ENCODE data around the gene C1QTNF4.
"Not testable (repeated sequence)": the region's sequence is repeated elsewhere in the genome, so short reads cannot be mapped to it uniquely, and the experiment has no call there.

Gene C1QTNF4

DNA sequence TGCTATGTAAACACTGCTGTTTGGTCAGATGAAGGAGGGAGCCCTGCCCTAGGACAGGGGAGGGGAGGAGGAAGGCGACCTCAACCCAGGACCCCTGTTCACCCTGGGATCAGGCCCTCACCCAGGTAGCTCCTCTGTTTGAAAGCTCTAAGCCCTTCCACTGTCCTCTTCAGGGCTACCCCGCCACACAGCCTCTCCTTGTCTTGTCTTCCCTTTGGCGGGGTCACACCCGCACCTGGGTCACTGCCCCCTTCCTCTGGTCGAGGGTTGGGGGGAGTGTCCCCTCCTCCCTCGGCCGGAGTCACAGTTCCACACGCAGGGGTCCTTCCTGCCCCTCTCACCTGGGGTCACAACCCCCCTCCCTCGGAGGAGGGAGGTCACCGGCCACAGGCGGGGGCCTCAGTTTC lies 29.3 kb downstream of the C1QTNF4 start:
- DNase-seq: no peak

DNA sequence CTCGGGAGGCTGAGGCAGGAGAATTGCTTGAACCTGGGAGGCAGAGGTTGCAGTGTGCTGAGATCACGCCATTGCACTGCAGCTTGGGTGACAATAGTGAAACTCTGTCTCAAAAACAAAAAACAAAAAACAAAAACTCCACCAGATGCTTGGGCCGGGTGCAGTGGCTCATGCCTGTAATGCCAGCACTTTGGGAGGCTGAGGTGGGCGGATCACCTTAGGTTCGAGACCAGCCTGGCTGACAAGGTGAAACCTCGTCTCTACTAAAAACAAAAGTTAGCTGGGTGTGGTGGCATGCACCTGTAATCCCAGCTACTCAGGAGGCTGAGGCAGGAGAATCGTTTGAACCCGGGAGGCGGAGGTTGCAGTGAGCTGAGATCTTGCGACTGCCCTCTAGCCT lies 29.8 kb downstream of the C1QTNF4 start:
- not testable (repeated sequence) for DNase-seq

DNA sequence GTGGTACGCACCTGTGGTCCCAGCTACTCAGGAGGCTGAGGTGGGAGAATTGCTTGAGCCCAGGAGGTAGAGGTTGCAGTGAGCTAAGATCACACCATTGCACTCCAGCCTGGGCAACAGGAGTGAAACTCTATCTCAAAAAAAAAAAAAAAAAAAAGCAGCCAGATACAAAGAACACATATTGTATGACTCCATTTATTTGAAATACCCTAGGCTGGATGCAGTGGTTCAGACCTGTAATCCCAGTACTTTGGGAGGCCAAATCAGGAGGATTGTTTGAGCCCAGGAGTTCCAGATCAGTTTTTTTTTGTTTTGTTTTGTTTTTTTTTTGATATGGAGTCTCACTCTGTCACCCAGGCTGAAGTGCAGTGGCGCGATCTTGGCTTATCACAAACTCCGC lies 31.8 kb downstream of the C1QTNF4 start:
- not testable (repeated sequence) for DNase-seq

DNA sequence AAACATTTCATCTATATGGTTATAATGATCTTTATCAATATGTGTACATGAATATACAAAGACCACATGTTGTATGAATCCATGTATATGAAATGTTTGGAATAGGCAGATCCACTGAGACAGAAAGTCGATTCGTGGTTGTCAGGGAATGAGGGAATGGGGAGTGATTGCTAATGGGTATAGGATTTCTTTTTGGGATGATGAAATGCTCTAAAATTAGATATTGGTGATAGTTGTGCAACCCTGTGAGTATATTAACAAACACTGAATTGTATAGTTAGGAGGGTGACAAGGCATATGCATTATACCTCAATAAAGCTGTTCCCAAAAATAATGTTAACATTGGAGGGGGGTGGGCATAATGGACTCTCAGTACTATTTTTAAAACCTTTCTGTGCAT lies 33.8 kb downstream of the C1QTNF4 start:
- DNase-seq: no peak

DNA sequence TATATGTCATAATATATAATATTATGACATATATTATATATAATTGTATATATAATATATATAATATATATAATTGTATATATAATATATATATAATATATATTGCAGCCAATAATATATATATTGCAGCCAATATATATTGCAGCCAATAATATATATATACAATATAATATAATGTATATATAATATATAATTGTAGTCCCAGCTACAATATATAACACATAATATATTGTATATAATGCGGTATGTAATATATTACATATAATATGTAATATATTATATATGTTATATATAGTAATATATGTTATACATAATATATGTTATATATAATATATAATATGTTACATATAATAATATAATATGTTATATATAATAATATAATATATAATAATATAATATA lies 35.5 kb downstream of the C1QTNF4 start:
- DNase-seq: no peak

DNA sequence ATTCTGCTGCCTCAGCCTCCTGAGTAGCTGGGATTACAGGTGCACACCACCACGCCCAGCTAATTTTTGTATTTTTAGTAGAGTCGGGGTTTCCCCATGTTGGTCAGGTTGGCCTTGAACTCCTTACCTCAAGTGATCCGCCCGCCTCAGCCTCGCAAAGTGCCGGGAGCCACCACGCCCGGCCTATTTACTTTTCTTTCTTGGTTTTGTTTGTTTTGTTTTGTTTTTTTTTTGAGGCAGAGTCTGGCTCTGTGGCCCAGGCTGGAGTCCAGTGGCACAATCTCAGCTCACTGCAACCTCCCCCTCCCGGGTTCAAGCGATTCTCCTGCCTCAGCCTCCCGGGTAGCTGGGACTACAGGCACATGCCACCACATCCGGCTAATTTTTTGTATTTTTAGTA lies 37.2 kb downstream of the C1QTNF4 start:
- not testable (repeated sequence) for DNase-seq

DNA sequence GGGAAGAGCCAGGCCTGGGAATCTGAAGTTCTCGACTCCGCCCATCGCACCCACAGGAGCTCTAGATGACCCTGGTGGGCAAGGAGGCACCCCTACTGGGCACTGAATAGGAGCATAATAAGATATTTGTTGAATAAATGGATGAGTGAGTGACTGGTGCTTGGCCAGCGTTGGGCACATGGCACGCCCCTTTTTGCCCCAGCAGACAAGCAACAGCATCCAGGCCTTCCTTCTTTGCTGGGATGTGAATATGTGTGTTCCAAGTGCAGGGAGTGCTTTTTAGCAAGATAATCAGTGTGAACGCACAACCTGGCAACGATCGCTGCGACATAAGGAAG lies 40.8 kb downstream of the C1QTNF4 start:
- DNase-seq: no peak

DNA sequence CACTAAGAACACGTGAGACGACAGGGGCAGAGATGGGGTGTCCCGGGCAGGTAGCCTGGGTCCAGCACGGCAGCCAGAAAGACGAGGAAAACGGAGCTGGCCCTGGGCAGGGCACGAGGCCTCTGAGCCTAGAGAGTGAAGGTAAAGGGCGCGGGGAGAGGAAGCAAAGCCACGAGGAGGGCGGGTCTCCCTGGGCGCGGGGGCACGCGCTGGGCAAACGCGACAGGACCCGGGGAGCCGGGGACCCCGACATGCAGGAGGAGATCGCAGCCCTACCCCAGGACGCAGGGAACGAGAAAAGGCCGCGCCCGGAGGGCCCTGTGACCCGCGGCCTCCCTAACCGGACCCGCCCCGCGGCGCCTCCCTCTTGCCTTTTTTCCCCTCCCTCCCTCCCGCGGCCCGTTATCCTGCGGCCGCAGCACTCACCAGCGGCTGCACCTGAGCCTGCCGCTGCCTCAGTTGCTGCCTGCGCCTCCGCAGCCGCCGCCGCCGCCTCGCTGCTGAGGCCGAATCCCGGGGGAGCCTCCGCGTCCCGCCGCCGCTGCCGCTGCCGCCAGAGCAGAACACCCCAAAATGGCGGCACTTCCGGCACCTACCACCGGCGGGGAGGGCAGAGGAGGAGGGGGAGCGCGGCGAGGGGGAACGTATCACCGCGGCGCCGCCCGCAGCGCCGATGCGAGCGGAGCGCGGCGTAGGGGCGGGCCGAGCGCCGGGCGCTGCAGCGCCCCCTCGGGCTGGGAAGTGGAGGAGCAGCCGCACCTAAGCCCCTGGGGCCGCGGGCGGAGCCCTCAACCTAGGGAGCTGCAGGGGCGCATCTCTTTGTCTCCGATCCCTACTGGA lies 41.4 kb downstream of the C1QTNF4 start, which contains the start of gene CELF1:
TSS of gene CELF1 (minus strand) at position 567 of the 840 bp plus-strand sequence. CDS start 53,609 bp downstream, outside the sequence.
- DNase-seq: peak; percentile 89 to 94

DNA sequence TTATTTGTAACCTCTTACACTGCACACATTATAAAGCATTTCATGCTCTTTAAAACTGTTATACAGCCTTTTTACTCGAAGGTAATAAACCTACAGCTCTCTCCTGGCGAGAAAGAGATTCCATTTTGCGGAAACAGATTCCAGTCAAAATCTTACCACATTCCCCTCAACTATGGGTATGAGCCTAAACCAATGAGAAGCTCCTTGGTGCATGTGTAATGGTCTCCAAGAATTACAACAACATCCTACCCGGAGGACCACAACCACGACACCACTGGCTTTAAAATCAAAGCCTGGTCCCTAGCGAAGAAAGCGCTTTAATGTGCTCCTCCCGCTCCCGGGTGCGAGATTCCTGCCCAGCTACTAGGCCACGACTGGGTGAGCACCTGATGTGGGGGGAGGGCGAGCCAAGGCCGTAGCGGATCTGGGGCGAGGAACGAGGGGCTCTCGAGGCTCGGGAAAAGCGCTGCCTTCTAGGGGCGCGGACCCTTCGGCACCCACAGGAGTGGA lies 42.1 kb downstream of the C1QTNF4 start:
- peak in 1 of 2 experiments; percentile 39 for DNase-seq

DNA sequence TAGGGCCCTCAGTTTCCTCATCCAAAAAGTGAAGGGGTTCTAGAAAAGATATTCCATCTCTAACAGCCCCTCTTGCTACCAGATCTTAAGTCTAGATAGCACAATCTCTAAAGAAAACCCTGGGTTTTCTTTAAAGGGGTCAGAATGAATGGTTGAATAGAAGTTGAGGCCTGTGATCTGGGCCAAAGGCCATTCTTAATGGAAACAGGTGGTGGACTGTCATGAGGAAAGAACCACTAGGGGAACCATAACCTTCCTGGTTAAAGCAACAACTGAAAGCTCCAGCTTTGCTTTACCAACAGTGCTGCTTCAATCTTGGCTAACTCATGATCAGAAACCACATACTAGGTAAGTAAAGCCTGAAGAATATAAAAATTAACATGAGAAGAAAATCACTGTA lies 43.1 kb downstream of the C1QTNF4 start:
- DNase-seq: peak; percentile 5 to 12

DNA sequence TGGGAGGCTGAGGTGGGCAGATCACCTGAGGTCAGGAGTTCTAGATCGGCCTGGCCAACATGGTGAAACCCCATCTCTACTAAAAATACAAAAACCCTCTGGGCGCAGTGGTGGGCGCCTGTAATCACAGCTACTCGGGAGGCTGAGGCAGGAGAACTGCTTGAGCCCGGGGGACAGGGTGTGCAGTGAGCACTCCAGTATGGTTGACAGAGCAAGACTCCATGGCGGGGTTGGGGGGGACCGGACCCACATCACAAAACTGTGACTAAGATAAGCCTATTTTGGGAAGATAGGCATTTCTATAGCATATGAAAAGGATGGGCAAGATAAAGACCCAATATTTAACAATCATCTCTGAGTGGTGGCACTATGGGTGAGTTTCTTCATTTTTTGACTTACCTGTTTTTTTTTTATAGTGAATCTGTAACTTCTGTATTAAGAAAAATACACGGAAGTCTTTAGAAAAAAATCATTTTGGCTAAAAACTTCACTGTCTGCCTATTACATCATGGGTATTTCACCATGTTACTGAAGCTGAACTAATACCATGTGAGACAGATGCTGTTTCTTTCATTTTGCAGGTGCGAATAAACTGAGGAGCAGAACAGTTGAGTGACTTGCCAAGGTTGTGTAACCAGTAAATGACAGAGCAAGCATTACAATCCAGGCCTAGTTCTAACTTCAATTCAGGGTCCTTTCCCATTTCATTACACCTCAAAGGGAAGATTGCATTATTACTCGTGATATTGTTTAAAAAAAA lies 43.7 kb downstream of the C1QTNF4 start:
- DNase-seq: no peak

DNA sequence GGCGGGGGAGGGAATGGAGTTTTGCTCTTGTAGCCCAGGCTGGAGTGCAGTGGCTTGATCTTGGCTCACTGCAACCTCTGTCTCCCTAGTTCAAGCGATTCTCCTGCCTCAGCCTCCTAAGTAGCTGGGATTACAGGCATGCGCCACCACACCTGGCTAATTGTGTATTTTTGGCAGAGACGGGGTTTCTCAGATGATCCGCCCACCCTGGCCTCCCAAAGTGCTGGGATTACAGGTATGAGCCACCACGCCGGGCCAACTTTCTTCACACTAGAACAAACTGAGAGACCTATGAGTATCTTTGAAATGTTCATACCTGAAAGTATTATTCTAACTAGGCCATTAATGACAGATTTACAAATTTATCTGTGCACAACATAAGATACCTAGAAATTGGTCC lies 47.9 kb downstream of the C1QTNF4 start:
- not testable (repeated sequence) for DNase-seq

DNA sequence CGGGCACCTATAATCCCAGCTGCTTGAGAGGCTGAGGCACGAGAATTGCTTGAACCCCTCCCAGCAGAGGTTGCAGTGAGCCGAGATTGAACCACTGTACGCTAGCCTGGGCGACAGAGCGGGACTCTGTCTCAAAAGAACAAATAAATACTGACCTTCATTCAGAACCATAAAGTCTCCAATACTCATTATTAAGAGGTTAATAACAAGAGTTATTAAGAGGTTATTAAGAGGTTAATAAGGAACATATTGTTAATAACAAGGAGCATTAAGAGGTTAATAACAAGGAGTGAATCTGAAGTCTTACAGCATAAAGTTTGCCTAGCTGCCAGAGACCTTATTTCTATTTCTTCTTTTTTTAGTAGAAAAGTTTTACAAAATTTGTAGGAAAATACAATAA lies 48.9 kb downstream of the C1QTNF4 start:
- DNase-seq: no peak

DNA sequence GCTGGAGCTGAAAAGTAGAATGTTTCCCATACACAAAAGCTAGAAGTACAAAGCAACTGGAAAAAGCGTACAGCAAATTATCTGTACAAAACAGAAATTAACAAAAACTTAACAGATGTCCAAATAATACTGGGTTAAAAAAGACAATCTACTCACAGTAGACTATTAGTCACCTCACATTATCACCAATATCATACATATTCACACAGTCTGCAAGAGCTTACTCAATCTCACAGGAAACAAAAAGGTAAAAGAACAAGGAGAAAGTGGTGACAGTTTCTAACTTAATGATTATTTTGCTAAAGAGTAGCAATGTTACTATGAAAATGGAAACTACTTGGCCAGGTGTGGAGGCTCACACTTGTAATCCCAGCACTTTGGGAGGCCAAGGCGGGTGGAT lies 53.1 kb downstream of the C1QTNF4 start:
- DNase-seq: no peak

DNA sequence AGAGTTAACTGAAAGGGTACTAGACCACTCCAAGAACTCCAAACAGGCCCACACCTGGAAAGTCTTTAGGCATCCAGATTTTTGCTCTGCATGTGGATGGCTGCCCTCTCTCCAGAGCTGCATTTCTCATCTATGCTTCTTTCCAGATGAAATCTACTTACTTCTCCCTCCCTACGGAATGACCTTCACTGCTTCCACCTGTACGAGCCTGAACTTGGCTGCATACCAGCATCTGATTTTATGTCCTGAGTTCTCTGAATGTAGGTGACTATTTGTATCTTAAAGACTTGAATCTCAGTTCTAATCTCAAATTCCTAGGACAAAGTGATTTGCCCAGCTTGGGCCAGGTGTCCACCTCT lies 54.6 kb downstream of the C1QTNF4 start:
- no peak for DNase-seq

Data from SHP77 (cell line).